GM18505 (cell line): ENCODE results near the gene TRIM74.
"Not testable (repeated sequence)": the region's sequence is repeated elsewhere in the genome, so short reads cannot be mapped to it uniquely, and the experiment has no call there.

Experiments used
- ATAC-seq: cut with Tn5 transposase; IDR thresholded peaks from one replicate; pipeline ENCODE4 v1.9.1; 2021; ENCODE audit not compliant: unreplicated experiment
- POLR2A ChIP-seq: IDR thresholded peaks from 4 replicates; pipeline ENCODE4 v1.6.1; 2011; ENCODE audit warnings: borderline replicate concordance; ENCODE audit not compliant: insufficient read depth, insufficient read length; ENCODE audit errors: extremely low read depth

TRIM74 gene

GRCh38 chr7:72925546-72926120, 43.6 kb downstream of the TRIM74 start:
- ATAC-seq, result no peak

GRCh38 chr7:72924733-72925545, 44.3 kb downstream of the TRIM74 start, which contains the start of gene POM121:
TSS of gene POM121 (plus strand) at chr7:72925095. CDS start at chr7:72925122, 27 bp downstream.
- ATAC-seq, result peak; percentile 88
- TF ChIP-seq POLR2A, result peak; percentile 86

More at GRCh38 chr7:72925546-72926120, 43.6 kb downstream of the TRIM74 start:
- no peak for TF ChIP-seq POLR2A

GRCh38 chr7:72924386-72924732, 44.9 kb downstream of the TRIM74 start:
- no peak for ATAC-seq
- TF ChIP-seq POLR2A, result no peak

GRCh38 chr7:72919256-72919775, 50.0 kb downstream of the TRIM74 start:
- TF ChIP-seq POLR2A, result no peak
- ATAC-seq, result no peak

GRCh38 chr7:72914756-72915525, 54.3 kb downstream of the TRIM74 start:
- peak; percentile 76 for ATAC-seq

GRCh38 chr7:72913750-72914149, 55.5 kb downstream of the TRIM74 start:
- ATAC-seq, result not testable (repeated sequence)

GRCh38 chr7:72911395-72911794, 57.9 kb downstream of the TRIM74 start:
- not testable (repeated sequence) for ATAC-seq
